BJ (cell line): ENCODE results near the gene ZNF135. TPM values are rescaled to one million over a fixed set of nuclear protein-coding genes. Genes with fewer than 3 reads are reported as not detected.

Experiments used
- CTCF ChIA-PET: fragments of 350-600 bp; formaldehyde crosslinking; extraction: SDS; loops from one replicate; lab custom pipeline; 2021; ENCODE audit warnings: antibody characterized with exemption, inconsistent platforms; lab: Yijun Ruan, JAX
- POLR2A ChIA-PET: fragments of 300-600 bp; sonication (Branson Sonifier 250); formaldehyde crosslinking; extraction: SDS; loops from one replicate; lab custom pipeline; 2021; ENCODE audit warnings: antibody characterized with exemption; lab: Charles Lee
- DNase-seq: peaks from one replicate; pipeline ENCODE4 v3.0.0-alpha.2; 2011; ENCODE audit warnings: low read depth
- H3K27me3 ChIP-seq: 2 replicates; pipeline ENCODE4 v1.6.0; 2011; ENCODE audit warnings: low read length; ENCODE audit not compliant: control insufficient read depth, insufficient read depth
- H3K36me3 ChIP-seq: 2 replicates; pipeline ENCODE4 v1.5.1; 2011; ENCODE audit warnings: low read length; ENCODE audit not compliant: control insufficient read depth, insufficient read depth
- H3K4me3 ChIP-seq: 2 replicates; pipeline ENCODE4 v1.5.1; 2011; ENCODE audit warnings: low read depth, mild to moderate bottlenecking, control low read depth, low read length
- polyA plus RNA-seq: library from polyadenylated mRNA; depleted of rRNA; stranded (reverse); fragments of >200 nt; gene quantifications from 2 replicates; pipeline ENCODE4 v1.2.3, GENCODE V29; 2011
- TF ChIP-seq, protein P1 (sequence below): IDR thresholded peaks from 2 replicates; pipeline ENCODE4 v1.5.1; 2011; ENCODE audit warnings: low read depth, mild to moderate bottlenecking, control low read depth, inconsistent platforms, low read length, moderate library complexity; ENCODE audit not compliant: insufficient read depth

ZNF135 gene
- polyA plus RNA-seq, 1 experiment = 6.8 TPM

GRCh38 chr19:58067240-58067912 is 8.3 kb downstream of the ZNF135 start:
- no peaks in the 10 kb centered on the region for H3K27me3 ChIP-seq
- TF ChIP-seq, protein P1, sequence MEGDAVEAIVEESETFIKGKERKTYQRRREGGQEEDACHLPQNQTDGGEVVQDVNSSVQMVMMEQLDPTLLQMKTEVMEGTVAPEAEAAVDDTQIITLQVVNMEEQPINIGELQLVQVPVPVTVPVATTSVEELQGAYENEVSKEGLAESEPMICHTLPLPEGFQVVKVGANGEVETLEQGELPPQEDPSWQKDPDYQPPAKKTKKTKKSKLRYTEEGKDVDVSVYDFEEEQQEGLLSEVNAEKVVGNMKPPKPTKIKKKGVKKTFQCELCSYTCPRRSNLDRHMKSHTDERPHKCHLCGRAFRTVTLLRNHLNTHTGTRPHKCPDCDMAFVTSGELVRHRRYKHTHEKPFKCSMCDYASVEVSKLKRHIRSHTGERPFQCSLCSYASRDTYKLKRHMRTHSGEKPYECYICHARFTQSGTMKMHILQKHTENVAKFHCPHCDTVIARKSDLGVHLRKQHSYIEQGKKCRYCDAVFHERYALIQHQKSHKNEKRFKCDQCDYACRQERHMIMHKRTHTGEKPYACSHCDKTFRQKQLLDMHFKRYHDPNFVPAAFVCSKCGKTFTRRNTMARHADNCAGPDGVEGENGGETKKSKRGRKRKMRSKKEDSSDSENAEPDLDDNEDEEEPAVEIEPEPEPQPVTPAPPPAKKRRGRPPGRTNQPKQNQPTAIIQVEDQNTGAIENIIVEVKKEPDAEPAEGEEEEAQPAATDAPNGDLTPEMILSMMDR = no peak
- peaks cover 2% of the 10 kb centered on the region; the same call in 1 of the 2 replicates for H3K36me3 ChIP-seq
- ChIA-PET POLR2A (no interaction called here), CTCF (no interaction called here)
- no peak for DNase-seq
- H3K4me3 ChIP-seq = no peak overlapping the region

DNA sequence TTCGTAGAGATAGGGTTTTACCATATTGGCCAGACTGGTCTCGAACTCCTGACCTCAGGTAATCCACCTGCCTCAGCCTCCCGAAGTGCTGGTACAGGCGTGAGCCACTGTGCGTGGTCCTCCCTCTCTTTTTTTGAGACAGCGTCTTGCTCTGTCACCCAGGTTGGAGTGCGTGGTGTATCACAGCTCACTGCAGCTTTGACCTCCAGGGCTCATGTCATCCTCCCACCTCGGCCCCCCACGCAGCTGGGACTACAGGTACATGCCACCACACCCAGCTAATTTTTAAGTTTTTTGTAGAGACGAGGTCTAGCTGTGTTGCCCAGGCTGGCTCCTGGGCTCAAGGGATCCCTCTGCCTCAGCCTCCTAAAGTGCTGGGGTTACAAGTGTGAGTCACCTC is 20.7 kb downstream of the ZNF135 start:
- DNase-seq = no peak
- no peak overlapping the region for H3K4me3 ChIP-seq
- TF ChIP-seq, protein P1 = no peak
- ChIA-PET CTCF (no interaction called here), POLR2A (no interaction called here)
- H3K36me3 ChIP-seq = peaks cover 1% of the 10 kb centered on the region; the same call in 1 of the 2 replicates
- H3K27me3 ChIP-seq = no peaks in the 10 kb centered on the region

- H3K36me3 ChIP-seq = peaks cover 10% of the 10 kb centered on the region
- TF ChIP-seq, protein P1 = no peak
- no peak for DNase-seq
- no peak overlapping the region for H3K4me3 ChIP-seq
- POLR2A ChIA-PET = no interaction called here
- no peaks in the 10 kb centered on the region for H3K27me3 ChIP-seq
- CTCF ChIA-PET = no interaction called here
Observed at GRCh38 chr19:58083021-58083420, 23.9 kb downstream of the ZNF135 start.

DNA sequence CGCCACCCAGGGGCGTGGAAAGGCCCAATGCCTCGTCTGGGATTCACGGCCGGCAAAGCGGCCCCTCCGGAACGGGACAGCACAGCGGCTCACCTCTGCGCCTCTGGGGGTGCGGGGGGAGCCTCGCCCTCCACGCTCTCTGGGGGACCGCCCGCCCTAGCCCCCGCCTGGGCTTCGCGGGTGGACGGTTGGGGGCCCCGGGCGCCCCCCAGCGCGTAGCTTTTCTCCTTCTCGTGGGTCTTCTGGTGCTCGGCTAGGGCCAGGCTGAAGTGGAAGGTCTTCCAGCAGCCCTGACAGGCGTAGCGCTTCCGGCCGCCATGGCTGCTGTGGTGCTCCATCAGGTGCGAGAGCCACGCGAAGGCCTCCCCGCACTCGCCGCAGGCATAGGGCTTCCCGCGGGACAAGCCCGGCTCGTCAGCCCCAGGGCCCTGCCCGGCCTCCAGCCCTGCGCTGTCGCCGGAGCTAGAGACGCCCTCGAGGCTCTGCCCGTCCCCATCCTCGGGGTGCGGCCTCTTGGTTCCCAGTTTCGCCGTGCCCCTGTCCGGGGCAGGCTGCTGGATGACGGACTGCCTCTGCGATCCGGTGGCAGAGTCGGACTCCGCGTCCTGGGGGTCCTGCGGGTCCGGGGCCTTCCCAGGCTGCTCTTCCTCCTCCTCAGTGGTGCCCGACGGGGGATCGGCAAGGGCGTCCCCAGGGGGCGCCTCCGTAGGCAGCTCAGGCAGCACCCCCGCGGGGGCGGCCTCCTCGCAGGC is 25.7 kb downstream of the ZNF135 start:
- H3K27me3 ChIP-seq = no peaks in the 10 kb centered on the region
- ChIA-PET CTCF (no interaction called here), POLR2A (no interaction called here)
- DNase-seq = no peak
- TF ChIP-seq, protein P1 = no peak
- peaks cover 10% of the 10 kb centered on the region for H3K36me3 ChIP-seq
- H3K4me3 ChIP-seq = no peak overlapping the region

GRCh38 chr19:58085348-58085875 is 26.3 kb downstream of the ZNF135 start:
- DNase-seq = no peak
- Histone ChIP-seq H3K27me3 (no peaks in the 10 kb centered on the region), H3K36me3 (peaks cover 10% of the 10 kb centered on the region), H3K4me3 (no peak overlapping the region)
- TF ChIP-seq, protein P1 = no peak
- ChIA-PET POLR2A (no interaction called here), CTCF (no interaction called here)
